SU-DHL-6 (cell line): Measurements from ENCODE around the gene RNASE12.

Experiments
- CTCF ChIP-seq: fragments of 200-600 bp; sonication (generic); IDR thresholded peaks from one replicate; pipeline ENCODE4 v1.5.1; 2017; ENCODE audit warnings: antibody characterized with exemption, mild to moderate bottlenecking, low read length, moderate library complexity; ENCODE audit not compliant: insufficient read depth, poor library complexity, severe bottlenecking
- EZH2phosphoT487 ChIP-seq: fragments of 200-600 bp; sonication (generic), shearing (Covaris generic); conservative IDR thresholded peaks from 2 replicates; pipeline ENCODE4 v1.6.1; 2018; ENCODE audit warnings: mild to moderate bottlenecking, antibody characterized with exemption, low read length, moderate library complexity, mixed read lengths

- TF ChIP-seq CTCF: no peak
- no peak for TF ChIP-seq EZH2phosphoT487
Measured at GRCh38 chr14:20548414-20549158, 42.6 kb downstream of the RNASE12 start.
